Cerebellar cortex (tissue), 1 donor: ENCODE results near the gene HJURP.

Experiments
- DNase-seq: peaks from one replicate; pipeline ENCODE4 v3.0.0-alpha.2; 2015; ENCODE audit warnings: low spot score

HJURP gene

DNA sequence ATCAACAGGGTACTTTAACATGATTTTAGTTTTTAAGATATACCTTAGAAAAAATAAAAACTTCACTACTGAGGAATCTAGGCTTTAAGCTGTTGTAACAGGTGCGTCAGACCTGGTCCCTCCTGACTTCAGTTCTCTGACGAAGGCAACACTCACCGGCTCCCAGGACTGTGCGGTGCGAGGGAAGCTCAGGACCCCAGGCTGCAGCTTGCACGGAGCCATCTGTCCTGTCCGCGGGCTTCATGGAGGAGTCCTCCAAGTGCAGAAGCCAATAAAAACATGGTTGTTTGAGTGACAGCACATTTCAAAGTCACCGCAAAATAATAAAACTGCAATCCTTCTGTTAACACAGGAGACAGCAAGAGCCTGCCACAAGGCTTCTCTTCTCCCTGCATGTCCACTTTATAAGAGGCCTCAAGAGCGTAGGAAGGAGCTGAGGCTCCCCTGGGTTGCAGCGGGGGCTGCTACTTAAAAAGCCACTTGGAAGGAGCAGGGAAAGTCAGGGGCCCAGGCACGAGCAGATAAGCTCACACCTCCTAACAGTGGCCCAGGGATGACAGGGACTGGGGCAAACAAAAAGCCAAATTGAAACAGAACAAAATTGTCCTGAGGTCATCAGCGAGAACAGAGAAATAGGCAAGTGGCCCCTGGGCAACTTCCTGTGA lies 4.6 kb downstream of the HJURP start:
- no peak for DNase-seq

- DNase-seq = no peak
Observed at GRCh38 chr2:233848276-233848675, 6.1 kb downstream of the HJURP start.

DNA sequence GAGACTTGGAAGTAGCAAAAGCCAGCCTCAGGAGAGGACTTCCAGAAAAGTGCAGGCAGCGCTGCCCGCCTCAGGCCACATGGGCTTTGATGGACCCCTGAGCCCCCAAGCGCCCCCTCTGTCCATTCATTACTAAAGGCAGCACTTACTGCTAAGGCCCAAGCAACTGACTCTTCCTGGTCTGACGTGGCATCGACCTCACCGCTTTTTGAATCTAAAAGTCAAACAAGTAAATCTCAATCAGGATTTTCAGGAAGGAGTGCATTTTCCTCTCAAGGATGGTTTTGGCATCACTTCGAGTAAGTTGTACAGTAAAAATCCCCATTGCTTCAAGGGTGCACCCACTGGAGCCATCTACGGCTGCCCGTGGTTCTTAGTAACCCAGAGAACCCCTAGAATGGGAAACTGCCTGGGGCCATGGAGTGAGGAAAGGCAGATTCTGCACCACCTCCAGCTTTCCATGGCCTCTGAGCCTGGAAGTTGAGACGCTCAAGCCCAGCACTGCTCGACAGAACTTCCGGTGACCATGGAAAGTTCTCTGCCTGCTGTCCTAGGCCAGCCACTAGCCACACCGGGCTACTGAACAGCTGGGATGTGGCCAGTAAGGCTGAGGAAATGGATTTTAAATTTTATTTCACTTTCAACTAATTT lies 7.0 kb downstream of the HJURP start:
- no peak for DNase-seq

DNA sequence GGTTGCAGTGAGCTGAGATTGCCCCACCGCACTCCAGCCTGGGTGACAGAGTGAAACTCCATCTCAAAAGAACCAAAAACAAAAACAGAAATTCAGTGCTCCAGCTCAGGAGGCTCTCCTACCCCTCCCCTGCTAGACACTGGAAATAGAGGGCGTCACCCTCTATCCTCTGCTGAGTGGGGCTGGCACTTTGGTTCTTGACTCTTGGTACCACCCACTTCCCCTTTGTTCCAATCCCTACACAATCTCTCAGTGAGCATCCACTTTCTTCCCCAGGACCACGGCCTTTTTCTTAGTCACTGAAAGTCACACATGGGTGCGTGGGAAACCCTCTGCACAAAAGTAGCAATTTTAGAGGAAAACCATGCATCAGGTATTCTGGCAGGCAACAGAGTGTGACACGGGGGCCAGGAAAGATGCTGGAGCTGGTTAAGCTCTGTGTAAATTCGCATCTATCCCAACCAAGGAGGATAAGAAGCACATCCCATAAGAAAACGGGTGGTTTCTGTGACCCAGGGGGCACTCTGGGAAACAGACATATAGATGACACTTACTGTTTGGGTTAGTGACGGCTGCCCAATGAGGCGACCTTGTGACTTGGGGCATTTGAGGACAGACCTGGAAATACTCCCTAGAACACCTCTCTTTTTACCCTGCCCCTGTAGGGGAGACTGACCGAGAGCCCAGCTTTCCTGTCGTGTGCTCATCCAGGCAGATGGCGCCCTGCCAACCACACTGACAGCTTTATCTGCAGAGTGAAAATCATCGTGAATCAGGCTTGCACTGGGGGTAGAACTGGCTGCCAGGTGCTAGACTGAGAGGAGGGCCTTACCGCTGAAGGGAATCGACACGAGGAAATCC lies 7.7 kb downstream of the HJURP start:
- DNase-seq = no peak

- no peak for DNase-seq
Observed at GRCh38 chr2:233845301-233846060, 8.9 kb downstream of the HJURP start.

DNA sequence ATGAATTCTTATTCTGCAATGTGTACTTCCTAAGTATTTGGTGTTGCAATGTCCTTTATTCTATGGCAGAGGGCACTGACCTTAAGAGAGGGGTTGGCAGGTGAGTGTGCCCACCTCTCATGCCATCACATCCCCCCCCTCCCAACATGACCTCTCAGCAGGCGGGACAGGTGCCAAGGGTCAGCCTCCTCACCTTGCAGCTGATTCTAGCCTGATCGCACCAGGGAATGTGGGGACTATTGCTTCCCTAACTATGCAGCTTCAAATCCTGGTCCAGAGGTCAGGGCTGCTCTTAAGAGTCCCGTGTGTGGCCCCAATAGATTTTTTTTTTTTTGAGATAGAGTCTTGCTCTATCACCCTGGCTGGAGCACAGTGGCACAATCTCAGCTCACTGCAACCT lies 9.5 kb downstream of the HJURP start:
- no peak for DNase-seq

DNA sequence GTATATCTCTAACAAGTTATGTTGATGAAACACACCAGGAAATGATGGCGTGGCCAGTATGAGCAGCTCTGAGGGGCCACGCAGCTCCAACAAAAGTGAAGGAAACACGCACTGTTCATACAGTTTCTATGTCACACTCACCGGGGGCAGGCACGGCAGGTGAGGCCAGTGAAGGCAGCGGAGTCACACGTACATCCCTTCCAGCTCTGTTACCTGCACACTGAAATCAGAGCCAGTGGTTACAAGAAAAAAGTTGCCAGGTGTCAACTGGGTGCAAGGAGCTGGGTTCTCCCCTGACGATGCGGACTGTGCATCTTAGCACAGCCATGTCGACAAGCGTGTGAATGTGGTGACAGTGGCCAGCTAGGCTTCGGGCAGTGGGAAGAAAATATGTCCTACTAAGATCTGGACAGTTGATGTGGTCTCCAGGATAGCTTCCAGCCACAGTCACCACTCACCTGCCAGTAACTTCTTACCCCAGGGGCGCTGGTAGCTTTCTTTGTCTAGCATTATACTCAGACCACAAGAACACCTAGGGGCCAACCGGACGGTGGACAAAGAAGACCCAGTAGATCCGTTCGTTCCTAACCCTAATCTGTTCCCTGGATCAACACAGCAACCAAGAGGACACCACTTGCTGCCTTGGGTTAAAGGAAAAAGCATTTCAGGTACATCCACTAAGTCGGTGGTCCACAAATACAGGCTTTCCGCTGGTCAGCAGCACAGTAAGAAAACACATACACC lies 10.1 kb downstream of the HJURP start:
- DNase-seq = no peak

DNA sequence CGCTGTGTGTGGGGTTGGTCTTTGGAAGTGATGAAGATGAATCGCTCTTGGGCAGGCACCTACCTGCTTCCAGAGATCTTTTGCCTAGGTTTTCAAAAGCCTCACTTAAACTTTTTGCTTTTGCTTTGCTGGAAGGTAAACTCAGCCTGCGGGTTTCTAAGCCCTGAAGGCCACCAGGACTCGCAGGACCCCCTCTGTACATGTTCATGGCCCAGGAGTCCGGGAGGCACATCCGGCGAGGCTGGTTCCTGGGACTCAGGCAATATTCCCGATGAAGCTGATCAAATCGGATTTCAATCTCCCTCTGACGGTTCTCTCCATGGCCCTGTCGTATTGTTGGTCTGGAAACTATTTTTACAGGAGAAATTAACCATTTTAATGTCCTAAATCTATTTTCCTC lies 13.2 kb downstream of the HJURP start:
- no peak for DNase-seq

- no peak for DNase-seq
Observed at GRCh38 chr2:233840520-233840919, 13.8 kb downstream of the HJURP start.

- no peak for DNase-seq
Observed at GRCh38 chr2:233839447-233839820, 14.9 kb downstream of the HJURP start.

DNA sequence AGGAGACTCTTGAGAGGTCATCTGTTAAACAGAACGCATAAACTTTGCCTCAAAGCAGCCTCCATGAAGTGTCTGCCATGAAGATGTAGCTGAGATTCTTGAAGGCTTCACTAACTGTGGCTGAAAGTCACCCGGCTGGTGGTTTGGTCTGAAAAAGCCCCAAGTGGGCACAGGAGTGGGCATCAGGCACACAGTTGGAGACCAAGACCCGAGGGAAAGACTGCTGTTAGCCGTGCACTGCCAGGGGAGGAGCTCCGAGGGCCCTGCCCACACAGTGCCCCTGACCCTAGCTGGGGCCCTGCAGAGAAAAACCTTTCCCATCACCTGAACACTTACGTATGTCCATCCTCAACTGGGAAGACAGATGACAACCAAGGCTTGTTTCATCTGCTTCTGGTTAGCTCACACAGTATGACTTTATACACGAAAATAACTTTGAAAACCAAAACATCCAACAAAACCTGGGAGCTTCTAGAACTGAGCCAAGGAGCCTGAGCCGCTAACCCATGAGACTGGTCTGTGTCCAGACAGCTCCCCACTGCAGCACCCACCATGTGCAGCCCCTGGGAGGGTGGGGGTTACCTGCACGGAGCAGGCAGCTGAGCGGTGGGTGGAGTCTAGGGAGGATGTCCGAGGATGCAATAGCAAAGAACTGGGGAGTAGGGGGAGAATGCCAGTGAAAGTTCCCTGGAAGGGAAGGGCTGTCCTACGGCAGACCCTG lies 15.4 kb downstream of the HJURP start:
- DNase-seq = no peak

DNA sequence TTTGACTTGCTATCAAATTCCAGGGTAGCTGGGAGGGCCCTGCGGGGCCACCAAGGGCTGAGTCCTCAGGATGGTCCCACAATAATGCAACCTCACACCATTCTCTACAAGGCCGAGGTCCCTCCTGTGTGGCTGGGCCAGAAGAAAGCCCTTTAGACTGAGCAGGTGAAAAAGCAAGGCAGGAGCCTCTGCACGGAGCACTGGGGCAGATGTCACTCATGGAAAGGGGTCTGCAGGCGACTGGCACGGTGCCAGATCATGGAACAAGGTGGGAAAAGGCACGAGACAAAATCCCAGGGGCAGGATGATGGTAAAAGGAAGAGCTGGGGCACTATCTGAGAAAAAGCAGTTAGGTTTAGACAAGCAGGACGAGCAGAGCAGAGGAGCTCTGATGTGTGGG lies 16.1 kb downstream of the HJURP start:
- no peak for DNase-seq

- no peak for DNase-seq
Observed at GRCh38 chr2:233837694-233838229, 16.6 kb downstream of the HJURP start.

GRCh38 chr2:233836359-233836758 lies 18.0 kb downstream of the HJURP start:
- no peak for DNase-seq

DNA sequence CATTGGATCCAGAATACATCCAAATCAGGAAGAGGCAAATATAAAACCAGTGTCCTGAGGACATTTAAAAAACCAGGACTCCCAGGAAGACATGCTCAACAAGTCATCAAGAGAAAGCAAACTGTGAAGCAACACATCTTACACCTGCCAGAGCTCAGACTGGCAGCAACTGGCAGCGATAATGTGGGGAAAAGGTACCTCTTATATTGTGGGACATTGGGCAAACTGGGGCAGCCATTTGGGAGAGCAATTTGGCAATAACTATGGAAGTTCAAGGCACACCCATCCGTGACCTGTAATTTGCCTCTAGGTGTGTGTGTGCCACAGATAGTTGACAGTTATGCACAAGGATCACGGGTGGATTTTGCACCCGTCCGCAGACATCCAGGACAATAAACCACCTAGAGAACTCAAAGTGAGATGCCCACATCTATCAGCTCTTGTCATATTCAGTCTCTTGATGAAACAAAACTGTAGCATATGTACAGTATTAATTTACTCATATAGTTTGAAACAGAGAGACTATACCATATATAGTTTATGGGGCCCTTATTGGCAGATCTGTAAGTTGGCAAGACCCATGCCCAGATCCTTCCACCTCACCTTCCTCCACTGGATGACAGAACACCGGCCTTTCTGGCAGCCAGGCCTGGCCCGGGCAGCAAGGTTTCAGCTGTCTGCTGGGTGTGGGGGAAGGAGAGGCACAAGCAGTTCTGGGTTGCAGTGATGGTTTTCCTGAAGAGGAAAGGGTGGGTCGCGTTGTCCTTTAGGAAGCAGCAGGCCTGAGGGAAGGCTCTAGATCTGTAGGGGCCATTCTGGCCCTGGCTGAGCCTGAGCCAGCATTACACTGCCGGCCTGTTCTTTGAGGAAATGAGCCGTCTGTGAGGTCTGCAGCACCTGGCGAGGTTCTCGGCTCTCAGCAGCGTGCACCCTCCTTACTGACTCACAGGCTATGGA lies 18.8 kb downstream of the HJURP start:
- no peak for DNase-seq

- DNase-seq = no peak
Observed at GRCh38 chr2:233833345-233833744, 21.0 kb downstream of the HJURP start.

DNA sequence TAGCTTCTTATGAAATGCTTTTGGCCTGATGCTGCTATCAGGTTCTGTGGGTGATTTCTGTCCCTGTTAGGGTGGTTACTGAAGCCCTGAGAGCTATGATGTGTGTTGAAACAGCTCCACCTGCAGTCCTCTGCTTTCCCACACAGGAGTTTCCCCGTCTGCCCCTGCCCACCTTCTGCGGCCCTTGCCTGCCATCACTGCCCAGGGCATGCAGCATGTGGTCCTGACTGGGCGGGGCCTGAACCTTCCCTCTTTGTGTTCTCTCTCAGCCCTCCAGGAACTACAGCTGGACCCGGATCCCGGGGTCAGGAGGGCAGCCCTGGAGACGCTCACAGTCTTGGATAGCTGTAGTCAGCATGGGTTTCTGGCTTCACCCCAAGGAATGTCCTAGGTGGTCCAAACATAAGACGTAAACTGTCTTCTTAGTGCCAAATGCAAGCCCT lies 21.4 kb downstream of the HJURP start:
- peak; percentile 44 for DNase-seq

- no peak for DNase-seq
Observed at GRCh38 chr2:233832414-233832813, 21.9 kb downstream of the HJURP start.

DNA sequence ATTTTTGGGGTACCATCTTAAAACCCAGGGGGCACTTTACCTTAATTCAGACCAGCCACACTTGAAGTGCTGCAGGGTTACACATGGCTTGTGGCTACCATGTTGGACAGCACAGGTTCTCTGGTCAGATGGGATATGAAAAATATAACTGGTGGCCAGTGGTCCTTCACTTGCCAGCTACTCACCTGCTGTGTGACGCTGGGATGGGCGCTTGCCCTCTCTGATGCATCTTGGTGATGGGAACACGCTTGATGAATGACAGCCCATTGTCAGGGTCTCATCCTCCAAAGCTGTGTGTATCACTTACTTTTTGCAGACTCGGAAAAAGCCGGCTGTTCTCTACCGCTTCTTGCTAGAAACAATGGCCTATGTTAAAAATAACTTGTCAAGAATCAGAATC lies 22.5 kb downstream of the HJURP start:
- DNase-seq = no peak
